Eye (tissue), 1 donor: Measurements from ENCODE around the gene DEFB113.

Source experiments
- DNase-seq: peaks from one replicate; pipeline ENCODE4 v3.0.0-alpha.2; 2015

The DEFB113 gene

GRCh38 chr6:49934770-49935169 is 34.7 kb downstream of the DEFB113 start:
- DNase-seq = no peak

DNA sequence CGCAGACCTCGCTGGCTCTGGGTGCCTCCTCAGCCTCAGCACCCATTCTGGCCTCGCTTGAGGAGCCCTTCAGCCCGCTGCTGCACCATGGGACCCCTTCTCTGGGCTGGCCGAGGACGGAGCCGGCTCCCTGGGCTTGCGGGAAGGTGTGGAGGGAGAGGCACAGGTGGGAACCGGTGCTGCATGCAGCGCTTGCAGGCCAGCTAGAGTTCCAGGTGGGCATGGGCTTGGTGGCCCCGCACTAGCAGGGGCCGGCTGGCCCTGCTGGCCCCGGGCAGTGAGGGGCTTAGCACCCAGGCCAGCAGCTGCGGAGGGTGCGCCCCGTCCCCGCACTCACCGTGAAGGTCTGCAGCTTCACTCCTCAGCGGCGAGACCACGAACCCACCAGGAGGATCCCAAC is 35.9 kb downstream of the DEFB113 start:
- no peak for DNase-seq

- no peak for DNase-seq
These were observed 40.1 kb downstream of the DEFB113 start for GRCh38 chr6:49929340-49929739.

GRCh38 chr6:49923826-49924225 is 45.6 kb downstream of the DEFB113 start:
- DNase-seq = peak; percentile 48

GRCh38 chr6:49919935-49920644 is 49.3 kb downstream of the DEFB113 start:
- DNase-seq = no peak

DNA sequence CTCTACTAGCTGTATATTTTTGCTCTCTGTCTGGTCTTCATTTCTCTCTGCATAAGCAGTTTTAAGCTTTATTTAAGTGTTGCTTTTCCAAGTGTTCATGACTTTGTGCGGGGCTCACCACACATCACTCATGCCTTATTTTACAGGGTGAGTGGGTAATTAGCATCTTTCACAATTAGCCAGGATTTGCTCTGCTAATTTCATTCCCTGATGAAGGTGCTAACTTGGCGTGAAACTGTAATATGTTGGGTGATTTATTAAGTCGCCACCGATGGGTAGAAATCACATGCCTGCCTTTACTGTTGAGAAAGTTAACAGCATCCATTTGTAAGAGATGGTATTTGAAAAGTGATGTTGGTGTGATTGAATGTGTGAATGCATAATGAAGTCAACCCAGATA is 50.2 kb downstream of the DEFB113 start:
- no peak for DNase-seq

DNA sequence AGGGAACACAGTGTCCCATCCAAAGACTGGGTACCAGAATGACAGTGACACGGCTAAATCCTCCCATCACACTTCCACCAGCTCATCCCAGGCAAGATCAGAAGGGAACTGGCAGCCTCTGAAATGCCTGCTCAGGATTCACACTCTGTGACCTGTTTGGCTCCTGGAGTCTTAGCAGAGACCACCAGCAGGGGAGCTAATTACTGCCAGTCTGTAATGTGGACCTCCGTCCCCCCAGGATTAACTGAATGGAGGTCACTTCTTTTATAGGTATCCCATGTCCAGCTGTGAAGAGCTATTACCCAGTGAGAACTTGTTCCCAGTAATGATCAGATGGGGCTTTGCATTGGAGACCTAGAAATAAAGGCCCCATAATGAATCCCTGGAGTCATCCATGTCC is 50.6 kb downstream of the DEFB113 start:
- no peak for DNase-seq
